Trophoblast cell (in vitro differentiated cells and primary cell): ENCODE data around the gene RAB7A.

Experiments used
- DNase-seq, 2 donors: peaks; one replicate each; pipeline ENCODE4 v3.0.0-alpha.2; 2016
- H2AFZ ChIP-seq: 2 replicates; pipeline ENCODE4 v1.6.1; 2013; ENCODE audit warnings: low read length, moderate library complexity, mild to moderate bottlenecking; ENCODE audit not compliant: insufficient read depth, poor library complexity
- H2AK5ac ChIP-seq: 2 replicates; pipeline ENCODE4 v1.6.1; 2013; ENCODE audit warnings: mild to moderate bottlenecking, low read length
- H2BK120ac ChIP-seq: 2 replicates; pipeline ENCODE4 v1.6.1; 2013; ENCODE audit warnings: low read length, mild to moderate bottlenecking, moderate library complexity; ENCODE audit not compliant: insufficient read depth, poor library complexity
- H2BK12ac ChIP-seq: 2 replicates; pipeline ENCODE4 v1.6.1; 2013; ENCODE audit warnings: mild to moderate bottlenecking, low read length, moderate library complexity
- H2BK5ac ChIP-seq: 2 replicates; pipeline ENCODE4 v1.6.1; 2013; ENCODE audit warnings: low read length, low read depth, moderate library complexity, mild to moderate bottlenecking; ENCODE audit not compliant: poor library complexity
- H3K14ac ChIP-seq: 2 replicates; pipeline ENCODE4 v1.6.1; 2013; ENCODE audit warnings: mild to moderate bottlenecking, low read length
- H3K18ac ChIP-seq: 2 replicates; pipeline ENCODE4 v1.6.1; 2013; ENCODE audit warnings: mild to moderate bottlenecking, low read length
- H3K23ac ChIP-seq: 2 replicates; pipeline ENCODE4 v1.6.1; 2013; ENCODE audit warnings: low read length
- H3K27ac ChIP-seq: 2 replicates; pipeline ENCODE4 v1.5.1; 2013; ENCODE audit warnings: low read depth, mild to moderate bottlenecking, inconsistent platforms, low read length, moderate library complexity
- H3K27me3 ChIP-seq: 2 replicates; pipeline ENCODE4 v1.6.1; 2013; ENCODE audit warnings: inconsistent platforms, mild to moderate bottlenecking, low read length, moderate library complexity; ENCODE audit not compliant: insufficient read depth
- H3K36me3 ChIP-seq, 2 experiments: 1 replicate in 1 of 2; 2 replicates in 1 of 2; pipeline ENCODE4 v1.6.1; 2013; ENCODE audit warnings: low read length in 2 of 2, mild to moderate bottlenecking in 2 of 2, moderate library complexity in 1 of 2; ENCODE audit not compliant: insufficient read depth in 2 of 2, control insufficient read depth in 1 of 2
- H3K4ac ChIP-seq: 2 replicates; pipeline ENCODE4 v1.6.1; 2013; ENCODE audit warnings: low read depth, mild to moderate bottlenecking, low read length, moderate library complexity
- H3K4me1 ChIP-seq, 2 experiments: 1 replicate in 1 of 2; 2 replicates in 1 of 2; pipeline ENCODE4 v1.6.1; 2013; ENCODE audit warnings: low read length in 2 of 2, mild to moderate bottlenecking in 2 of 2, moderate library complexity in 1 of 2; ENCODE audit not compliant: insufficient read depth in 2 of 2, control insufficient read depth in 1 of 2
- H3K4me2 ChIP-seq: 2 replicates; pipeline ENCODE4 v1.6.1; 2013; ENCODE audit warnings: inconsistent platforms, mild to moderate bottlenecking, low read length, moderate library complexity
- H3K4me3 ChIP-seq: 2 replicates; pipeline ENCODE4 v1.5.1; 2013; ENCODE audit warnings: mild to moderate bottlenecking, low read depth, low read length, inconsistent platforms
- H3K79me1 ChIP-seq: one replicate; pipeline ENCODE4 v1.6.1; 2013; ENCODE audit warnings: low read length
- H3K79me2 ChIP-seq: 2 replicates; pipeline ENCODE4 v1.6.1; 2013; ENCODE audit warnings: low read length, mild to moderate bottlenecking; ENCODE audit not compliant: control insufficient read depth, insufficient read depth, poor library complexity
- H3K9ac ChIP-seq: 2 replicates; pipeline ENCODE4 v1.6.1; 2013; ENCODE audit warnings: mild to moderate bottlenecking, low read length
- H3K9me3 ChIP-seq: 2 replicates; pipeline ENCODE4 v1.6.1; 2013; ENCODE audit warnings: low read depth, mild to moderate bottlenecking, control low read depth, inconsistent platforms, low read length; ENCODE audit not compliant: insufficient read depth
- H4K12ac ChIP-seq: 2 replicates; pipeline ENCODE4 v1.6.1; 2013; ENCODE audit warnings: low read depth, mild to moderate bottlenecking, low read length, moderate library complexity
- H4K8ac ChIP-seq: 2 replicates; pipeline ENCODE4 v1.6.1; 2013; ENCODE audit warnings: low read depth, mild to moderate bottlenecking, low read length, moderate library complexity
- H4K91ac ChIP-seq: one replicate; pipeline ENCODE4 v1.6.1; 2013; ENCODE audit warnings: low read depth, mild to moderate bottlenecking, low read length, moderate library complexity
- WGBS: extraction: QIAGEN DNeasy Blood & Tissue Kit; methylation state at CpG from one replicate; pipeline ENCODE4 v1.1.7; 2013; ENCODE audit warnings: missing lambda C conversion rate; ENCODE audit not compliant: insufficient read length, insufficient coverage; ENCODE audit errors: extremely low coverage; 5-methylcytosine and 5-hydroxymethylcytosine counted together

The RAB7A gene

DNA sequence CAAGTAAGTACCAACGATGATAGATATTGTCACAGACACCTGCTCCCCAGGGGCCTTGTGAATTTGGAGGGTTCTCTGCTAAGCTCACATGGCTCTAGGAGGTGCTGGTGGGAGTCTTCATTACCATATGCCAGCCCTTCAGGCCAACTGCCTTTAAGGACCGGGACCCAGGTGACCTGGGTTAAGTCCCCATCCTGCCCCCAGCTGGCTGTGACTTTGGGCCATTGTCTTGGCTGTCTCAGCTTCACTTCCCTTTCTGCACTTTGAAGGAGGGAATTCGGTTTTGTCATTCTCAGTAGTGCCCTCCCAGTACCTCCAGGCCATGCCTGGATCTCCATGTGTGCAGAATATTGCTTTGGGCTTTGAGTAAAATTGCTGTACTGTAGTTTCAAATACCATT, 80.6 kb downstream of the RAB7A start:
- H3K79me1 ChIP-seq = no peaks in the 10 kb centered on the region
- no peak overlapping the region for H2BK120ac ChIP-seq
- H4K91ac ChIP-seq = no peak overlapping the region
- H2AFZ ChIP-seq = no peak overlapping the region
- no CpG with 5 or more reads among the region's 3 CpGs for WGBS
- no peak overlapping the region for H2AK5ac ChIP-seq
- H3K4ac ChIP-seq = no peak overlapping the region
- H3K27ac ChIP-seq = no peak overlapping the region
- no peak overlapping the region for H3K18ac ChIP-seq
- no peaks in the 10 kb centered on the region for H3K4me1 ChIP-seq
- no peak overlapping the region for H3K4me2 ChIP-seq
- H3K27me3 ChIP-seq = no peaks in the 10 kb centered on the region
- H3K4me3 ChIP-seq = no peak overlapping the region
- no peaks in the 10 kb centered on the region for H3K9me3 ChIP-seq
- no peaks in the 10 kb centered on the region for H3K79me2 ChIP-seq
- H3K9ac ChIP-seq = no peak overlapping the region
- H2BK12ac ChIP-seq = no peak overlapping the region
- H3K23ac ChIP-seq = no peak overlapping the region
- H3K14ac ChIP-seq = no peak overlapping the region
- no peak overlapping the region for H4K12ac ChIP-seq
- H2BK5ac ChIP-seq = no peak overlapping the region
- no peak overlapping the region for H4K8ac ChIP-seq
- no peak for DNase-seq
- H3K36me3 ChIP-seq = peaks cover 30 to 40% of the 10 kb centered on the region in 2 experiments

- H4K12ac ChIP-seq = no peak overlapping the region
- H3K79me1 ChIP-seq = no peaks in the 10 kb centered on the region
- no peak overlapping the region for H3K23ac ChIP-seq
- no peaks in the 10 kb centered on the region for H3K79me2 ChIP-seq
- WGBS = no CpG with 5 or more reads among the region's 9 CpGs
- no peaks in the 10 kb centered on the region for H3K9me3 ChIP-seq
- H4K91ac ChIP-seq = no peak overlapping the region
- no peak overlapping the region for H2BK120ac ChIP-seq
- H3K27me3 ChIP-seq = no peaks in the 10 kb centered on the region
- H3K36me3 ChIP-seq = peaks cover 30 to 44% of the 10 kb centered on the region in 2 experiments
- H4K8ac ChIP-seq = no peak overlapping the region
- H3K14ac ChIP-seq = no peak overlapping the region
- no peak overlapping the region for H3K9ac ChIP-seq
- no peak overlapping the region for H3K18ac ChIP-seq
- H3K4me1 ChIP-seq = no peaks in the 10 kb centered on the region
- H3K4me2 ChIP-seq = no peak overlapping the region
- H2AFZ ChIP-seq = no peak overlapping the region
- no peak overlapping the region for H2BK12ac ChIP-seq
- H3K4me3 ChIP-seq = no peak overlapping the region
- no peak overlapping the region for H3K27ac ChIP-seq
- H2AK5ac ChIP-seq = no peak overlapping the region
- DNase-seq = no peak
- no peak overlapping the region for H2BK5ac ChIP-seq
- no peak overlapping the region for H3K4ac ChIP-seq
These were observed 81.3 kb downstream of the RAB7A start for GRCh38 chr3:128807186-128807830.

- H2BK120ac ChIP-seq = no peak overlapping the region
- no CpG with 5 or more reads among the region's 3 CpGs for WGBS
- H3K27me3 ChIP-seq = no peaks in the 10 kb centered on the region
These were observed 82.7 kb downstream of the RAB7A start for GRCh38 chr3:128808672-128809071.

GRCh38 chr3:128813097-128813496, 87.1 kb downstream of the RAB7A start:
- Histone ChIP-seq H3K79me1 (no peaks in the 10 kb centered on the region), H3K14ac (no peak overlapping the region), H3K27me3 (no peaks in the 10 kb centered on the region), H3K9ac (no peak overlapping the region), H2BK12ac (no peak overlapping the region), H3K18ac (no peak overlapping the region), H3K23ac (peak overlapping the region; percentile 13), H3K4me3 (no peak overlapping the region), H4K12ac (no peak overlapping the region), H3K27ac (no peak overlapping the region), H2AFZ (no peak overlapping the region), H2BK120ac (no peak overlapping the region), H2BK5ac (no peak overlapping the region), H3K4me1 (no peaks in the 10 kb centered on the region), H3K4ac (no peak overlapping the region), H4K91ac (no peak overlapping the region), H3K36me3 (peaks cover 31 to 52% of the 10 kb centered on the region in 2 experiments), H4K8ac (no peak overlapping the region), H3K4me2 (no peak overlapping the region), H3K9me3 (no peaks in the 10 kb centered on the region), H2AK5ac (no peak overlapping the region), H3K79me2 (no peaks in the 10 kb centered on the region)
- no peak for DNase-seq
- no CpG with 5 or more reads among the region's 8 CpGs for WGBS

More at GRCh38 chr3:128808672-128809071, 82.7 kb downstream of the RAB7A start:
- H4K91ac ChIP-seq = no peak overlapping the region
- H3K23ac ChIP-seq = no peak overlapping the region
- no peak overlapping the region for H4K12ac ChIP-seq
- H3K4me1 ChIP-seq = no peaks in the 10 kb centered on the region
- no peak overlapping the region for H3K27ac ChIP-seq
- H2AK5ac ChIP-seq = no peak overlapping the region
- no peaks in the 10 kb centered on the region for H3K79me2 ChIP-seq
- H3K9ac ChIP-seq = no peak overlapping the region
- no peak overlapping the region for H2BK5ac ChIP-seq
- H3K4me2 ChIP-seq = no peak overlapping the region
- DNase-seq = no peak
- H3K14ac ChIP-seq = no peak overlapping the region
- H3K79me1 ChIP-seq = no peaks in the 10 kb centered on the region
- no peak overlapping the region for H2AFZ ChIP-seq
- no peak overlapping the region for H3K18ac ChIP-seq
- peaks cover 40 to 57% of the 10 kb centered on the region in 2 experiments for H3K36me3 ChIP-seq
- H3K9me3 ChIP-seq = no peaks in the 10 kb centered on the region
- no peak overlapping the region for H2BK12ac ChIP-seq
- H4K8ac ChIP-seq = no peak overlapping the region
- H3K4ac ChIP-seq = no peak overlapping the region
- H3K4me3 ChIP-seq = no peak overlapping the region
